ENCODE measurements around the gene SLAMF8. TPM values are rescaled to one million over a fixed set of nuclear protein-coding genes. Genes with fewer than 3 reads are reported as not detected.
A peak's percentile ranks its signal among the peaks of the same experiment; 100 is the strongest.

SLAMF8 gene
- total RNA-seq, 1 donor from 2014 or later, result 1.5 TPM

- H3K9me3 ChIP-seq, result no peaks in the 10 kb centered on the region
- no peak for DNase-seq (ENCODE audit: extremely low spot score in 2 of 2)
- H3K36me3 ChIP-seq, result no peaks in the 10 kb centered on the region
- peaks cover 60% of the 10 kb centered on the region for H3K4me1 ChIP-seq
- no peaks in the 10 kb centered on the region for H3K27me3 ChIP-seq
- H3K4me3 ChIP-seq, result no peak overlapping the region
- intact Hi-C loops (cut with DNase I), result no loop called here
- H3K27ac ChIP-seq, result no peak overlapping the region
- TF ChIP-seq POLR2A (IDR thresholded peaks at IDR 0.05) (no peak), CTCF (IDR thresholded peaks at IDR 0.05) (no peak)
Measured at GRCh38 chr1:159864262-159864661, 37.6 kb downstream of the SLAMF8 start.

GRCh38 chr1:159866066-159866465 lies 39.4 kb downstream of the SLAMF8 start:
- Histone ChIP-seq H3K27ac (no peak overlapping the region), H3K27me3 (no peaks in the 10 kb centered on the region), H3K4me3 (no peak overlapping the region), H3K9me3 (no peaks in the 10 kb centered on the region), H3K4me1 (peaks cover 46% of the 10 kb centered on the region), H3K36me3 (no peaks in the 10 kb centered on the region)
- intact Hi-C loops (cut with DNase I), result no loop called here
- TF ChIP-seq POLR2A (IDR thresholded peaks at IDR 0.05) (no peak), CTCF (IDR thresholded peaks at IDR 0.05) (no peak), POLR2AphosphoS5 (IDR thresholded peaks at IDR 0.05; ENCODE audit: insufficient read depth in 1 of 2, low read depth in 1 of 2) (no peak)
- DNase-seq (ENCODE audit: extremely low spot score in 2 of 2), result no peak

GRCh38 chr1:159866905-159867663 lies 40.4 kb downstream of the SLAMF8 start:
- intact Hi-C loops (cut with DNase I), result no loop called here
- DNase-seq (ENCODE audit: extremely low spot score in 2 of 2), result no peak
- Histone ChIP-seq H3K4me3 (no peak overlapping the region), H3K9me3 (no peaks in the 10 kb centered on the region), H3K27me3 (no peaks in the 10 kb centered on the region), H3K27ac (peak overlapping the region; percentile 22), H3K4me1 (peaks cover 36% of the 10 kb centered on the region), H3K36me3 (no peaks in the 10 kb centered on the region)
- TF ChIP-seq POLR2AphosphoS5 (IDR thresholded peaks at IDR 0.05; ENCODE audit: insufficient read depth in 1 of 2, low read depth in 1 of 2) (no peak), CTCF (IDR thresholded peaks at IDR 0.05) (no peak), POLR2A (IDR thresholded peaks at IDR 0.05) (no peak)

GRCh38 chr1:159867664-159868026 lies 41.0 kb downstream of the SLAMF8 start:
- peaks cover 30% of the 10 kb centered on the region for H3K4me1 ChIP-seq
- TF ChIP-seq POLR2A (IDR thresholded peaks at IDR 0.05) (no peak), POLR2AphosphoS5 (IDR thresholded peaks at IDR 0.05; ENCODE audit: insufficient read depth in 1 of 2, low read depth in 1 of 2) (peak; percentile 22 to 48), CTCF (IDR thresholded peaks at IDR 0.05) (no peak)
- H3K9me3 ChIP-seq, result no peaks in the 10 kb centered on the region
- H3K4me3 ChIP-seq, result no peak overlapping the region
- intact Hi-C loops (cut with DNase I), result no loop called here
- H3K27me3 ChIP-seq, result no peaks in the 10 kb centered on the region
- no peaks in the 10 kb centered on the region for H3K36me3 ChIP-seq
- H3K27ac ChIP-seq, result peak overlapping the region; percentile 22
- no peak for DNase-seq (ENCODE audit: extremely low spot score in 2 of 2)

GRCh38 chr1:159868766-159869165 lies 42.1 kb downstream of the SLAMF8 start:
- Histone ChIP-seq H3K27ac (peak overlapping the region; percentile 22), H3K27me3 (no peaks in the 10 kb centered on the region), H3K4me1 (peaks cover 30% of the 10 kb centered on the region), H3K4me3 (no peak overlapping the region), H3K9me3 (no peaks in the 10 kb centered on the region), H3K36me3 (no peaks in the 10 kb centered on the region)
- intact Hi-C loops (cut with DNase I), result no loop called here
- DNase-seq (ENCODE audit: extremely low spot score in 2 of 2), result no peak
- TF ChIP-seq CTCF (IDR thresholded peaks at IDR 0.05) (no peak), POLR2AphosphoS5 (IDR thresholded peaks at IDR 0.05; ENCODE audit: insufficient read depth in 1 of 2, low read depth in 1 of 2) (no peak), POLR2A (IDR thresholded peaks at IDR 0.05) (no peak)

All from vagina (tissue), 2 donors.